Ascending aorta (tissue), 2 donors: Measurements from ENCODE around the gene FRAS1. TPM values are rescaled to one million over a fixed set of nuclear protein-coding genes. Genes with fewer than 3 reads are reported as not detected.

Experiments used
- DNase-seq, 2 donors: peaks; one replicate each; pipeline ENCODE4 v3.0.0-alpha.2; 2019; ENCODE audit warnings: low spot score in 2 of 2
- H3K27ac ChIP-seq, 2 donors: fragments of 200-600 bp; sonication (generic); one replicate each; pipeline ENCODE4 v1.5.1; 2016 to 2017; ENCODE audit warnings: mild to moderate bottlenecking in 1 of 2
- H3K27me3 ChIP-seq: fragments of 200-600 bp; sonication (generic); one replicate; pipeline ENCODE4 v1.5.1; 2017
- H3K36me3 ChIP-seq, 2 donors: fragments of 200-600 bp; sonication (generic); one replicate each; pipeline ENCODE4 v1.5.1; 2016
- H3K4me1 ChIP-seq, 2 donors: fragments of 200-600 bp; sonication (generic); one replicate each; pipeline ENCODE4 v1.5.1; 2016 to 2017; ENCODE audit warnings: mild to moderate bottlenecking in 1 of 2
- H3K4me3 ChIP-seq, 2 donors: fragments of 200-600 bp; sonication (generic); one replicate each; pipeline ENCODE4 v1.5.1; 2016 to 2017; ENCODE audit warnings: mild to moderate bottlenecking in 1 of 2
- H3K9me3 ChIP-seq, 2 donors: fragments of 200-600 bp; sonication (generic); one replicate each; pipeline ENCODE4 v1.5.1; 2016
- CTCF ChIP-seq, 3 experiments: fragments of 200-600 bp in 2 of 3; fragments of 450-650 bp in 1 of 3; sonication (generic) in 2 of 3; IDR thresholded peaks; one replicate each; pipeline ENCODE4 v1.5.1; 2016 to 2019; ENCODE audit warnings: antibody characterized with exemption in 3 of 3, mild to moderate bottlenecking in 1 of 3, moderate library complexity in 1 of 3
- intact Hi-C: fragments of 100-400 bp; cut with DNase I; formaldehyde crosslinking; loops from one replicate; pipeline ENCODE4 v1.15.1; 2023
- total RNA-seq: library from RNA; depleted of rRNA; stranded (reverse); fragments of >200 nt; gene quantifications from one replicate; pipeline ENCODE4 v1.1.0, GENCODE V29; 2016

The FRAS1 gene
- total RNA-seq, 1 donor from 2014 or later: 0.75 TPM

- Histone ChIP-seq H3K36me3 (no peaks in the 10 kb centered on the region), H3K27me3 (no peaks in the 10 kb centered on the region), H3K4me1 (no peaks in the 10 kb centered on the region), H3K4me3 (no peak overlapping the region), H3K27ac (no peak overlapping the region), H3K9me3 (no peaks in the 10 kb centered on the region)
- DNase-seq: no peak
- TF ChIP-seq CTCF (IDR thresholded peaks at IDR 0.05): no peak
- intact Hi-C loops: no loop called here
Measured at GRCh38 chr4:78509043-78509442, 451.9 kb downstream of the FRAS1 start.

- TF ChIP-seq CTCF (IDR thresholded peaks at IDR 0.05): no peak
- H3K9me3 ChIP-seq: no peaks in the 10 kb centered on the region
- intact Hi-C loops: no loop called here
- no peak overlapping the region for H3K27ac ChIP-seq
- no peak for DNase-seq
- no peaks in the 10 kb centered on the region for H3K4me1 ChIP-seq
- H3K27me3 ChIP-seq: no peaks in the 10 kb centered on the region
- H3K36me3 ChIP-seq: no peaks in the 10 kb centered on the region
- H3K4me3 ChIP-seq: no peak overlapping the region
Measured at GRCh38 chr4:78510108-78510507, 453.0 kb downstream of the FRAS1 start.

- Histone ChIP-seq H3K27ac (no peak overlapping the region), H3K9me3 (no peaks in the 10 kb centered on the region), H3K36me3 (no peaks in the 10 kb centered on the region), H3K4me1 (no peaks in the 10 kb centered on the region), H3K4me3 (no peak overlapping the region), H3K27me3 (no peaks in the 10 kb centered on the region)
- DNase-seq: no peak
- TF ChIP-seq CTCF (IDR thresholded peaks at IDR 0.05): no peak
- intact Hi-C loops: no loop called here
Measured at GRCh38 chr4:78510681-78511080, 453.6 kb downstream of the FRAS1 start.

- no peaks in the 10 kb centered on the region for H3K27me3 ChIP-seq
- H3K9me3 ChIP-seq: no peaks in the 10 kb centered on the region
- no peak overlapping the region for H3K27ac ChIP-seq
- no peak overlapping the region for H3K4me3 ChIP-seq
- TF ChIP-seq CTCF (IDR thresholded peaks at IDR 0.05): no peak
- no peaks in the 10 kb centered on the region for H3K36me3 ChIP-seq
- no peak for DNase-seq
- intact Hi-C loops: no loop called here
- H3K4me1 ChIP-seq: no peaks in the 10 kb centered on the region
Measured at GRCh38 chr4:78512357-78512920, 455.3 kb downstream of the FRAS1 start.

GRCh38 chr4:78513411-78513975 is 456.4 kb downstream of the FRAS1 start:
- intact Hi-C loops: no loop called here
- no peak for TF ChIP-seq CTCF (IDR thresholded peaks at IDR 0.05)
- Histone ChIP-seq H3K36me3 (no peaks in the 10 kb centered on the region), H3K4me1 (no peaks in the 10 kb centered on the region), H3K27ac (no peak overlapping the region), H3K9me3 (no peaks in the 10 kb centered on the region), H3K27me3 (no peaks in the 10 kb centered on the region), H3K4me3 (no peak overlapping the region)
- DNase-seq: no peak
